ENCODE measurements around the gene CALML4. TPM values are rescaled to one million over a fixed set of nuclear protein-coding genes. Genes with fewer than 3 reads are reported as not detected.
"Not testable (repeated sequence)": the region's sequence is repeated elsewhere in the genome, so short reads cannot be mapped to it uniquely, and the experiment has no call there.

Gene CALML4
- total RNA-seq, 2 donors from 2014 or later = 6.0 to 7.0 TPM

- Mint-ChIP-seq H3K36me3 (ENCODE audit: insufficient read depth in 2 of 2) (no peaks in the 10 kb centered on the region), H3K4me1 (ENCODE audit: low read depth) (peaks cover 24% of the 10 kb centered on the region), H3K27me3 (ENCODE audit: low read depth) (no peaks in the 10 kb centered on the region), H3K4me3 (peak overlapping the region; percentile 62 to 66), H3K9me3 (no peaks in the 10 kb centered on the region), H3K27ac (peak overlapping the region; percentile 10)
- no peak for DNase-seq
- ATAC-seq (replicated peaks in 1 of 2) = peak in 1 of 2 donors; percentile 4
These were observed 4.1 kb upstream of the CALML4 start for GRCh38 chr15:68209272-68209671.

GRCh38 chr15:68208636-68209240 is 3.6 kb upstream of the CALML4 start:
- ATAC-seq (replicated peaks in 1 of 2) = no peak
- Mint-ChIP-seq H3K9me3 (no peaks in the 10 kb centered on the region), H3K4me3 (peak overlapping the region; percentile 66 to 74), H3K27me3 (ENCODE audit: low read depth) (no peaks in the 10 kb centered on the region), H3K36me3 (ENCODE audit: insufficient read depth in 2 of 2) (no peaks in the 10 kb centered on the region), H3K4me1 (ENCODE audit: low read depth) (peaks cover 24% of the 10 kb centered on the region), H3K27ac (peak overlapping the region; percentile 89)
- no peak for DNase-seq

GRCh38 chr15:68208136-68208535 is 3.0 kb upstream of the CALML4 start:
- H3K4me1 Mint-ChIP-seq (ENCODE audit: low read depth) = peaks cover 24% of the 10 kb centered on the region
- no peaks in the 10 kb centered on the region for H3K27me3 Mint-ChIP-seq (ENCODE audit: low read depth)
- H3K4me3 Mint-ChIP-seq = peak overlapping the region in 1 of 2 donors; percentile 55
- no peak for ATAC-seq (replicated peaks in 1 of 2)
- H3K27ac Mint-ChIP-seq = peak overlapping the region; percentile 14
- H3K9me3 Mint-ChIP-seq = no peaks in the 10 kb centered on the region
- DNase-seq = no peak
- no peaks in the 10 kb centered on the region for H3K36me3 Mint-ChIP-seq (ENCODE audit: insufficient read depth in 2 of 2)

GRCh38 chr15:68207176-68207935 is 2.2 kb upstream of the CALML4 start:
- DNase-seq (no peak), ATAC-seq (replicated peaks in 1 of 2) (no peak)
- no peaks in the 10 kb centered on the region for H3K9me3 Mint-ChIP-seq
- no peak overlapping the region for H3K27ac Mint-ChIP-seq
- H3K27me3 Mint-ChIP-seq (ENCODE audit: low read depth) = no peaks in the 10 kb centered on the region
- no peaks in the 10 kb centered on the region for H3K36me3 Mint-ChIP-seq (ENCODE audit: insufficient read depth in 2 of 2)
- peaks cover 24% of the 10 kb centered on the region for H3K4me1 Mint-ChIP-seq (ENCODE audit: low read depth)
- H3K4me3 Mint-ChIP-seq = no peak overlapping the region

GRCh38 chr15:68206711-68207151 is 1.6 kb upstream of the CALML4 start:
- H3K27ac Mint-ChIP-seq = no peak overlapping the region
- DNase-seq (no peak), ATAC-seq (replicated peaks in 1 of 2) (no peak)
- H3K36me3 Mint-ChIP-seq (ENCODE audit: insufficient read depth in 2 of 2) = no peaks in the 10 kb centered on the region
- no peak overlapping the region for H3K4me3 Mint-ChIP-seq
- peaks cover 24% of the 10 kb centered on the region for H3K4me1 Mint-ChIP-seq (ENCODE audit: low read depth)
- no peaks in the 10 kb centered on the region for H3K9me3 Mint-ChIP-seq
- no peaks in the 10 kb centered on the region for H3K27me3 Mint-ChIP-seq (ENCODE audit: low read depth)

- Mint-ChIP-seq H3K4me1 (ENCODE audit: low read depth) (peaks cover 24% of the 10 kb centered on the region), H3K36me3 (ENCODE audit: insufficient read depth in 2 of 2) (no peaks in the 10 kb centered on the region), H3K27me3 (ENCODE audit: low read depth) (no peaks in the 10 kb centered on the region), H3K9me3 (no peaks in the 10 kb centered on the region), H3K4me3 (peak overlapping the region in 1 of 2 donors; percentile 43), H3K27ac (no peak overlapping the region)
- no peak for DNase-seq
- no peak for ATAC-seq (replicated peaks in 1 of 2)
These were observed 915 bp upstream of the CALML4 start for GRCh38 chr15:68205954-68206539.

- Mint-ChIP-seq H3K9me3 (no peaks in the 10 kb centered on the region), H3K4me3 (no peak overlapping the region), H3K4me1 (ENCODE audit: low read depth) (peaks cover 24% of the 10 kb centered on the region), H3K27me3 (ENCODE audit: low read depth) (no peaks in the 10 kb centered on the region), H3K36me3 (ENCODE audit: insufficient read depth in 2 of 2) (no peaks in the 10 kb centered on the region), H3K27ac (no peak overlapping the region)
- DNase-seq = no peak
- no peak for ATAC-seq (replicated peaks in 1 of 2)
These were observed 419 bp upstream of the CALML4 start for GRCh38 chr15:68205558-68205944.

GRCh38 chr15:68204361-68204760 is 771 bp downstream of the CALML4 start:
- ATAC-seq (replicated peaks in 1 of 2) (no peak), DNase-seq (no peak)
- Mint-ChIP-seq H3K27me3 (ENCODE audit: low read depth) (no peaks in the 10 kb centered on the region), H3K9me3 (no peaks in the 10 kb centered on the region), H3K4me1 (ENCODE audit: low read depth) (peaks cover 13% of the 10 kb centered on the region), H3K36me3 (ENCODE audit: insufficient read depth in 2 of 2) (no peaks in the 10 kb centered on the region), H3K4me3 (no peak overlapping the region), H3K27ac (no peak overlapping the region)

- Mint-ChIP-seq H3K9me3 (no peaks in the 10 kb centered on the region), H3K36me3 (ENCODE audit: insufficient read depth in 2 of 2) (no peaks in the 10 kb centered on the region), H3K27me3 (ENCODE audit: low read depth) (no peaks in the 10 kb centered on the region), H3K4me3 (no peak overlapping the region), H3K4me1 (ENCODE audit: low read depth) (peaks cover 11% of the 10 kb centered on the region), H3K27ac (no peak overlapping the region)
- no peak for DNase-seq
- no peak for ATAC-seq (replicated peaks in 1 of 2)
These were observed 1.2 kb downstream of the CALML4 start for GRCh38 chr15:68203956-68204355.

GRCh38 chr15:68203486-68203885 is 1.6 kb downstream of the CALML4 start:
- H3K9me3 Mint-ChIP-seq = no peaks in the 10 kb centered on the region
- ATAC-seq (replicated peaks in 1 of 2) (no peak), DNase-seq (no peak)
- no peaks in the 10 kb centered on the region for H3K27me3 Mint-ChIP-seq (ENCODE audit: low read depth)
- no peaks in the 10 kb centered on the region for H3K36me3 Mint-ChIP-seq (ENCODE audit: insufficient read depth in 2 of 2)
- H3K27ac Mint-ChIP-seq = no peak overlapping the region
- H3K4me1 Mint-ChIP-seq (ENCODE audit: low read depth) = peaks cover 6% of the 10 kb centered on the region
- H3K4me3 Mint-ChIP-seq = no peak overlapping the region

GRCh38 chr15:68202994-68203393 is 2.1 kb downstream of the CALML4 start:
- H3K4me3 Mint-ChIP-seq; ATAC-seq (replicated peaks in 1 of 2); H3K4me1 Mint-ChIP-seq (ENCODE audit: low read depth); H3K27me3 Mint-ChIP-seq (ENCODE audit: low read depth); H3K27ac Mint-ChIP-seq; H3K9me3 Mint-ChIP-seq; H3K36me3 Mint-ChIP-seq (ENCODE audit: insufficient read depth in 2 of 2); DNase-seq: not testable (repeated sequence)

- H3K27me3 Mint-ChIP-seq (ENCODE audit: low read depth) = no peaks in the 10 kb centered on the region
- no peak for DNase-seq
- no peak overlapping the region for H3K4me3 Mint-ChIP-seq
- H3K4me1 Mint-ChIP-seq (ENCODE audit: low read depth) = no peaks in the 10 kb centered on the region
- H3K9me3 Mint-ChIP-seq = no peaks in the 10 kb centered on the region
- H3K27ac Mint-ChIP-seq = no peak overlapping the region
- no peak for ATAC-seq (replicated peaks in 1 of 2)
- H3K36me3 Mint-ChIP-seq (ENCODE audit: insufficient read depth in 2 of 2) = no peaks in the 10 kb centered on the region
These were observed 3.3 kb downstream of the CALML4 start for GRCh38 chr15:68201879-68202261.

GRCh38 chr15:68201153-68201878 is 3.8 kb downstream of the CALML4 start:
- Mint-ChIP-seq H3K4me1 (ENCODE audit: low read depth) (no peaks in the 10 kb centered on the region), H3K4me3 (no peak overlapping the region), H3K27me3 (ENCODE audit: low read depth) (no peaks in the 10 kb centered on the region), H3K9me3 (no peaks in the 10 kb centered on the region), H3K36me3 (ENCODE audit: insufficient read depth in 2 of 2) (no peaks in the 10 kb centered on the region), H3K27ac (no peak overlapping the region)
- DNase-seq (no peak), ATAC-seq (replicated peaks in 1 of 2) (peak in 1 of 2 donors; percentile 24)
